ENCODE measurements around the gene MRGPRF.

Gene MRGPRF

DNA sequence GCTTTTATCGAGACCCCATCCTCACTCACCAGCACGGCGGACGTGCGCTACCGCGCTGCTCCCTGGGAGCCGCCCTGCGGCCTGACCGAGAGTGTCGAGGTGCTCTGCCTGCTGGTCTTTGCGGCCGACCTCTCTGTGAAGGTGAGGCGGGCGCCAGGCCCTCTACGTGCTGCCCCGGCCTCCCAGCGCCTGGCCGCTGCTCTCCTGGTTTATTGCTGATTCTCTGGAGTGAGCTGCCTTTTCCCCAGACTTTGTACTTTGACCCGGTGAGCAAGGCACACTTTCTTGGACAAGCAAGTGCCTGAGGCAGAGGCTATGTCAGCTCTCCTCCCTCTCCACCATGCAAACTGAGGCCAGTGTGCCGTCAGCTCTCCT lies 42.2 kb upstream of the MRGPRF start:
- no peak overlapping the region for H3K4me2 ChIP-seq (ENCODE audit: low read length)

GRCh38 chr11:69054397-69055211 lies 41.6 kb upstream of the MRGPRF start:
- Histone ChIP-seq H3K79me2 (ENCODE audit: control insufficient read depth, insufficient read depth, low read length) (peaks cover 24% of the 10 kb centered on the region), H2AK5ac (ENCODE audit: low read length) (no peak overlapping the region), H3K27me3 (ENCODE audit: insufficient read depth, low read length, poor library complexity) (no peaks in the 10 kb centered on the region), H4K8ac (ENCODE audit: low read depth, low read length) (no peak overlapping the region), H3K4me2 (ENCODE audit: low read length) (no peak overlapping the region), H3K9ac (ENCODE audit: low read length) (no peak overlapping the region), H3K4ac (ENCODE audit: low read depth, low read length) (no peak overlapping the region), H3K27ac (ENCODE audit: low read depth, low read length) (no peak overlapping the region), H4K5ac (ENCODE audit: low read length) (no peak overlapping the region), H3K4me3 (ENCODE audit: low read length) (no peak overlapping the region), H3K56ac (ENCODE audit: low read length) (no peak overlapping the region), H3K36me3 (ENCODE audit: control insufficient read depth, insufficient read depth, low read length) (no peaks in the 10 kb centered on the region), H3K4me1 (ENCODE audit: control insufficient read depth, low read depth, low read length) (no peaks in the 10 kb centered on the region), H2BK120ac (ENCODE audit: low read depth, low read length) (no peak overlapping the region), H3K23ac (ENCODE audit: low read length) (no peak overlapping the region), H2BK5ac (ENCODE audit: low read length) (no peak overlapping the region), H2BK15ac (replicated peaks; ENCODE audit: low read depth) (no peak overlapping the region), H3K18ac (ENCODE audit: low read length) (no peak overlapping the region), H3K79me1 (ENCODE audit: low read length) (peaks cover 18% of the 10 kb centered on the region)
- WGBS (ENCODE audit: extremely low coverage, insufficient coverage, low lambda C conversion rate) = no CpG with 5 or more reads among the region's 31 CpGs
- no peak for DNase-seq

More for the DNA sequence above, 42.2 kb upstream of the MRGPRF start:
- Histone ChIP-seq H2AK5ac (ENCODE audit: low read length) (no peak overlapping the region), H2BK5ac (ENCODE audit: low read length) (no peak overlapping the region), H3K23ac (ENCODE audit: low read length) (no peak overlapping the region), H4K5ac (ENCODE audit: low read length) (no peak overlapping the region), H3K18ac (ENCODE audit: low read length) (no peak overlapping the region), H4K8ac (ENCODE audit: low read depth, low read length) (no peak overlapping the region), H2BK15ac (replicated peaks; ENCODE audit: low read depth) (no peak overlapping the region), H3K4me3 (ENCODE audit: low read length) (no peak overlapping the region), H3K56ac (ENCODE audit: low read length) (no peak overlapping the region), H3K36me3 (ENCODE audit: control insufficient read depth, insufficient read depth, low read length) (no peaks in the 10 kb centered on the region), H3K27me3 (ENCODE audit: insufficient read depth, low read length, poor library complexity) (no peaks in the 10 kb centered on the region), H3K27ac (ENCODE audit: low read depth, low read length) (no peak overlapping the region), H3K4me1 (ENCODE audit: control insufficient read depth, low read depth, low read length) (no peaks in the 10 kb centered on the region), H3K9ac (ENCODE audit: low read length) (no peak overlapping the region), H3K79me1 (ENCODE audit: low read length) (peaks cover 18% of the 10 kb centered on the region), H2BK120ac (ENCODE audit: low read depth, low read length) (no peak overlapping the region), H3K4ac (ENCODE audit: low read depth, low read length) (no peak overlapping the region), H3K79me2 (ENCODE audit: control insufficient read depth, insufficient read depth, low read length) (peaks cover 21% of the 10 kb centered on the region)
- no CpG with 5 or more reads among the region's 21 CpGs for WGBS (ENCODE audit: extremely low coverage, insufficient coverage, low lambda C conversion rate)
- no peak for DNase-seq

- no peak for DNase-seq
- H2BK120ac ChIP-seq (ENCODE audit: low read depth, low read length) = no peak overlapping the region
- H2BK15ac ChIP-seq (replicated peaks; ENCODE audit: low read depth) = no peak overlapping the region
- H4K8ac ChIP-seq (ENCODE audit: low read depth, low read length) = no peak overlapping the region
- peaks cover 29% of the 10 kb centered on the region for H3K79me2 ChIP-seq (ENCODE audit: control insufficient read depth, insufficient read depth, low read length)
- no peak overlapping the region for H3K23ac ChIP-seq (ENCODE audit: low read length)
- no peak overlapping the region for H3K4ac ChIP-seq (ENCODE audit: low read depth, low read length)
- H3K4me3 ChIP-seq (ENCODE audit: low read length) = no peak overlapping the region
- no peak overlapping the region for H3K18ac ChIP-seq (ENCODE audit: low read length)
- H3K56ac ChIP-seq (ENCODE audit: low read length) = no peak overlapping the region
- no peaks in the 10 kb centered on the region for H3K27me3 ChIP-seq (ENCODE audit: insufficient read depth, low read length, poor library complexity)
- H2AK5ac ChIP-seq (ENCODE audit: low read length) = no peak overlapping the region
- H3K4me2 ChIP-seq (ENCODE audit: low read length) = no peak overlapping the region
- no peak overlapping the region for H2BK5ac ChIP-seq (ENCODE audit: low read length)
- H3K9ac ChIP-seq (ENCODE audit: low read length) = no peak overlapping the region
- no peak overlapping the region for H3K27ac ChIP-seq (ENCODE audit: low read depth, low read length)
- no peaks in the 10 kb centered on the region for H3K4me1 ChIP-seq (ENCODE audit: control insufficient read depth, low read depth, low read length)
- no peaks in the 10 kb centered on the region for H3K36me3 ChIP-seq (ENCODE audit: control insufficient read depth, insufficient read depth, low read length)
- H3K79me1 ChIP-seq (ENCODE audit: low read length) = peaks cover 18% of the 10 kb centered on the region
- WGBS (ENCODE audit: extremely low coverage, insufficient coverage, low lambda C conversion rate) = no CpG with 5 or more reads among the region's 35 CpGs
- H4K5ac ChIP-seq (ENCODE audit: low read length) = no peak overlapping the region
Observed at GRCh38 chr11:69053546-69054396, 40.7 kb upstream of the MRGPRF start.

- H3K18ac ChIP-seq (ENCODE audit: low read length) = no peak overlapping the region
- H3K36me3 ChIP-seq (ENCODE audit: control insufficient read depth, insufficient read depth, low read length) = no peaks in the 10 kb centered on the region
- H3K4me2 ChIP-seq (ENCODE audit: low read length) = no peak overlapping the region
- peaks cover 29% of the 10 kb centered on the region for H3K79me2 ChIP-seq (ENCODE audit: control insufficient read depth, insufficient read depth, low read length)
- no peaks in the 10 kb centered on the region for H3K4me1 ChIP-seq (ENCODE audit: control insufficient read depth, low read depth, low read length)
- H3K4me3 ChIP-seq (ENCODE audit: low read length) = no peak overlapping the region
- no peak overlapping the region for H2AK5ac ChIP-seq (ENCODE audit: low read length)
- no peak overlapping the region for H2BK5ac ChIP-seq (ENCODE audit: low read length)
- peaks cover 18% of the 10 kb centered on the region for H3K79me1 ChIP-seq (ENCODE audit: low read length)
- H3K27ac ChIP-seq (ENCODE audit: low read depth, low read length) = no peak overlapping the region
- no CpG with 5 or more reads among the region's 9 CpGs for WGBS (ENCODE audit: extremely low coverage, insufficient coverage, low lambda C conversion rate)
- no peak overlapping the region for H4K5ac ChIP-seq (ENCODE audit: low read length)
- no peaks in the 10 kb centered on the region for H3K27me3 ChIP-seq (ENCODE audit: insufficient read depth, low read length, poor library complexity)
- no peak overlapping the region for H3K23ac ChIP-seq (ENCODE audit: low read length)
- no peak overlapping the region for H2BK15ac ChIP-seq (replicated peaks; ENCODE audit: low read depth)
- no peak overlapping the region for H3K9ac ChIP-seq (ENCODE audit: low read length)
- no peak overlapping the region for H4K8ac ChIP-seq (ENCODE audit: low read depth, low read length)
- H3K56ac ChIP-seq (ENCODE audit: low read length) = no peak overlapping the region
- H3K4ac ChIP-seq (ENCODE audit: low read depth, low read length) = no peak overlapping the region
- no peak overlapping the region for H2BK120ac ChIP-seq (ENCODE audit: low read depth, low read length)
- DNase-seq = no peak
Observed at GRCh38 chr11:69053169-69053477, 40.1 kb upstream of the MRGPRF start.

DNA sequence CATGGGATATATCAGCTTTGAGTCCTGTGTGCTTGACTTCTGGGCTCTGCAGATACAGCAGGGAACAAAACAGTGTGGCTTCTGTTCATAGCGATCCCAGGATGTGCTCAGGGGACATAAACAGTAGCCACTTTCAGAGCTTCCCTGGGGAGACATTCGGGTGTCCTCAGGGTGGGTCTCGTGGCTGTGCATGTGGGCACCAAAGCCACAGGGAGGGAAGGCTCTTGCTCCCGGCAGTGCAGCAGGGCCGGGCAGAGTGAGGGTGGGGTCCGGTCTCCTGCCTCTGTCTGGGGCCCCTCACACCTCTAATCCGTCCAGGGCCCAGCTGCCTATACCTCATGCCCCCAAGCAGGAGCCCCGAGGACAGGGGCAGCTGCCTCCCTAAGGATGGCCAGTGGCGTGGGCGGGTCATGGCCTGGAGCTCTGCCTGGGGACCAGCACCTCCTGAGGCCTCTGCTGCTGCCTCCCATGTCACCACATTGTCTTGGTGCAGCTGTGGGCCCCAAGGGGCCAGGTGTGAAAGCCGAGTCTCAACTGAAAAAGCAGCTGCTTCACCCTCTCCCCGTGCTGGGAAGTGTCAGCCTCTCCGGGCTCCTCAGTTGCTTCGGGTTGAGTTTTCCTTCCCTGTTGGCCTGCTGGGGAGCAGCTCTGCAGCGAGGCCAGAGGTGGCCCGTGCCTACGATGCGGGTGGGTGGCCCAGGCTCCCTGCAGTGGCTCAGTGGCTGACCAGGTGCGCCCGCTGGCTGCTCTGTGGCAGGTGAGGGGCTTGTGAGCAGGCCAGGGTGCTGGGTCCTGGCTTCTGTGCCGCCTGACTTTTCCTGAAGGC lies 39.5 kb upstream of the MRGPRF start:
- no peak overlapping the region for H4K8ac ChIP-seq (ENCODE audit: low read depth, low read length)
- no peak overlapping the region for H3K56ac ChIP-seq (ENCODE audit: low read length)
- no peak overlapping the region for H4K5ac ChIP-seq (ENCODE audit: low read length)
- no peak overlapping the region for H3K4me3 ChIP-seq (ENCODE audit: low read length)
- H3K9ac ChIP-seq (ENCODE audit: low read length) = no peak overlapping the region
- H2BK120ac ChIP-seq (ENCODE audit: low read depth, low read length) = no peak overlapping the region
- H3K4ac ChIP-seq (ENCODE audit: low read depth, low read length) = no peak overlapping the region
- H2AK5ac ChIP-seq (ENCODE audit: low read length) = no peak overlapping the region
- peaks cover 18% of the 10 kb centered on the region for H3K79me1 ChIP-seq (ENCODE audit: low read length)
- peaks cover 29% of the 10 kb centered on the region for H3K79me2 ChIP-seq (ENCODE audit: control insufficient read depth, insufficient read depth, low read length)
- H3K27me3 ChIP-seq (ENCODE audit: insufficient read depth, low read length, poor library complexity) = no peaks in the 10 kb centered on the region
- no peak overlapping the region for H3K18ac ChIP-seq (ENCODE audit: low read length)
- H3K23ac ChIP-seq (ENCODE audit: low read length) = no peak overlapping the region
- WGBS (ENCODE audit: extremely low coverage, insufficient coverage, low lambda C conversion rate) = no CpG with 5 or more reads among the region's 21 CpGs
- no peaks in the 10 kb centered on the region for H3K4me1 ChIP-seq (ENCODE audit: control insufficient read depth, low read depth, low read length)
- no peak overlapping the region for H2BK15ac ChIP-seq (replicated peaks; ENCODE audit: low read depth)
- H3K36me3 ChIP-seq (ENCODE audit: control insufficient read depth, insufficient read depth, low read length) = no peaks in the 10 kb centered on the region
- H3K4me2 ChIP-seq (ENCODE audit: low read length) = no peak overlapping the region
- no peak overlapping the region for H2BK5ac ChIP-seq (ENCODE audit: low read length)
- no peak for DNase-seq
- H3K27ac ChIP-seq (ENCODE audit: low read depth, low read length) = no peak overlapping the region
